ENCODE data around the gene TMEM266. TPM values are rescaled to one million over a fixed set of nuclear protein-coding genes. Genes with fewer than 3 reads are reported as not detected.
A peak's percentile ranks its signal among the peaks of the same experiment; 100 is the strongest.

The TMEM266 gene
- polyA plus RNA-seq, 3 donors, result not detected

DNA sequence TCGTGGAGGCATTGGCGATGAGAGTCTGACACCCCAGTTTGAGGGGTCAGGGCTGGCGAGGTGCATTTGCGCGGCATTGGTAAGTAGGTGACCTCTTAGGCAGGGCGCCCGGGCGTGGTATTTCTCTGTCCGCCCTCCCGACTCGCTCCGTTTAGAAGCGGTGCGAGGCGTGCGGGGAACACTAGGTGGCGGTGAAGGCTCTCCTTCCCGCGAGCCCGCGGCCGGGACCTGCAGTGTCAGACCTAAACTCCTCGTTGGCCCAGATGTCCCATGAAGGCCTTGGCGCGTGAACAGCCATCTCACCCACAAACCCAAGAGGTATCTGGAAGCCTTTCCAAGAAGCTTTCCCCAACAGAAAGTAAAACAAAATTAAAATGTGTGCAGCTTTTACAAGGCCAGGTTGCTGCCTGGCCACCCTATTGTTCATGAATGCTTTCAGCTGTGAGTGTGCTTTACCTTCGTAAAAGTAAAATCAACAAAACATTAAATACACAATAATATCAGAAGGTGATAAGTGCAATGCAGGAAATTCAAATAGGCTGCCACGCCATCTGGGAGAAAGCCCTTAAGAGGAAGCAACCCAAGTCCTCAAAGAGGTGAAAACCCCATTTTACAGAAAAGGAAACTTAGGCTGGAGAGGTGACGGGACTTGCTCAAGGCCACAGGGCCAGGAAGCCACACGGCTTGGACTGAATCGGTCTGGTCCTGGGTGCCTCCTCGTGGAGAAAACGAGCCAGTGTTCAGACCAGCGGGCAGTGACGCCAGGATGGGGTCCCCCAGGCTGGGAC lies 131.2 kb downstream of the TMEM266 start:
- Mint-ChIP-seq H3K27me3 (ENCODE audit: low read depth in 3 of 3) (peaks cover 48 to 57% (median 50%) of the 10 kb centered on the region in 3 donors), H3K4me3 (peak overlapping the region; percentile 64 to 90), H3K27ac (no peak overlapping the region), H3K36me3 (no peaks in the 10 kb centered on the region), H3K9me3 (peaks cover 2 to 9% (median 8%) of the 10 kb centered on the region in 7 donors), H3K4me1 (peaks cover 20% of the 10 kb centered on the region)
- intact Hi-C loops (cut with micrococcal nuclease), result no loop called here
- Histone ChIP-seq H3K79me2 (ENCODE audit: insufficient read depth, low read length) (no peaks in the 10 kb centered on the region), H4K20me1 (ENCODE audit: insufficient read depth, low read length) (no peaks in the 10 kb centered on the region), H3K36me3 (replicated peaks in 1 of 2; ENCODE audit: control insufficient read depth in 1 of 2, insufficient read depth in 2 of 2, low read length in 2 of 2) (no peaks in the 10 kb centered on the region), H3K27ac (ENCODE audit: low read depth in 1 of 2, low read length in 2 of 2) (no peak overlapping the region), H3K4me2 (replicated peaks; ENCODE audit: extremely low read depth, low read length, poor library complexity, severe bottlenecking) (peak overlapping the region; percentile 56), H2AFZ (ENCODE audit: insufficient read depth, low read depth, low read length, poor library complexity, severe bottlenecking) (peak overlapping the region; percentile 33), H3K4me3 (replicated peaks in 1 of 3; ENCODE audit: low read depth in 2 of 3, low read length in 3 of 3) (peak overlapping the region in 1 of 3 experiments; percentile 32), H3K4me1 (ENCODE audit: control insufficient read depth in 1 of 2, insufficient read depth in 2 of 2, low read length in 2 of 2) (peaks cover 13 to 17% of the 10 kb centered on the region in 2 donors), H3K9ac (ENCODE audit: insufficient read depth, low read length, poor library complexity, severe bottlenecking) (no peak overlapping the region), H3K27me3 (ENCODE audit: control insufficient read depth in 2 of 2, insufficient read depth in 2 of 2, low read length in 2 of 2) (peaks cover 6 to 44% of the 10 kb centered on the region in 2 donors), H3K9me3 (replicated peaks in 1 of 2; ENCODE audit: control insufficient read depth in 1 of 2, insufficient read depth in 1 of 2, low read length in 2 of 2) (peaks cover 0 to 5% of the 10 kb centered on the region in 2 donors)
- 11% methylated on average over 32 of the region's 34 CpGs for WGBS (ENCODE audit: insufficient coverage)
- TF ChIP-seq, protein P1, sequence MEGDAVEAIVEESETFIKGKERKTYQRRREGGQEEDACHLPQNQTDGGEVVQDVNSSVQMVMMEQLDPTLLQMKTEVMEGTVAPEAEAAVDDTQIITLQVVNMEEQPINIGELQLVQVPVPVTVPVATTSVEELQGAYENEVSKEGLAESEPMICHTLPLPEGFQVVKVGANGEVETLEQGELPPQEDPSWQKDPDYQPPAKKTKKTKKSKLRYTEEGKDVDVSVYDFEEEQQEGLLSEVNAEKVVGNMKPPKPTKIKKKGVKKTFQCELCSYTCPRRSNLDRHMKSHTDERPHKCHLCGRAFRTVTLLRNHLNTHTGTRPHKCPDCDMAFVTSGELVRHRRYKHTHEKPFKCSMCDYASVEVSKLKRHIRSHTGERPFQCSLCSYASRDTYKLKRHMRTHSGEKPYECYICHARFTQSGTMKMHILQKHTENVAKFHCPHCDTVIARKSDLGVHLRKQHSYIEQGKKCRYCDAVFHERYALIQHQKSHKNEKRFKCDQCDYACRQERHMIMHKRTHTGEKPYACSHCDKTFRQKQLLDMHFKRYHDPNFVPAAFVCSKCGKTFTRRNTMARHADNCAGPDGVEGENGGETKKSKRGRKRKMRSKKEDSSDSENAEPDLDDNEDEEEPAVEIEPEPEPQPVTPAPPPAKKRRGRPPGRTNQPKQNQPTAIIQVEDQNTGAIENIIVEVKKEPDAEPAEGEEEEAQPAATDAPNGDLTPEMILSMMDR (IDR thresholded peaks at IDR 0.05), result peak; percentile 87
- peak; percentile 42 to 49 (median 47) for DNase-seq

DNA sequence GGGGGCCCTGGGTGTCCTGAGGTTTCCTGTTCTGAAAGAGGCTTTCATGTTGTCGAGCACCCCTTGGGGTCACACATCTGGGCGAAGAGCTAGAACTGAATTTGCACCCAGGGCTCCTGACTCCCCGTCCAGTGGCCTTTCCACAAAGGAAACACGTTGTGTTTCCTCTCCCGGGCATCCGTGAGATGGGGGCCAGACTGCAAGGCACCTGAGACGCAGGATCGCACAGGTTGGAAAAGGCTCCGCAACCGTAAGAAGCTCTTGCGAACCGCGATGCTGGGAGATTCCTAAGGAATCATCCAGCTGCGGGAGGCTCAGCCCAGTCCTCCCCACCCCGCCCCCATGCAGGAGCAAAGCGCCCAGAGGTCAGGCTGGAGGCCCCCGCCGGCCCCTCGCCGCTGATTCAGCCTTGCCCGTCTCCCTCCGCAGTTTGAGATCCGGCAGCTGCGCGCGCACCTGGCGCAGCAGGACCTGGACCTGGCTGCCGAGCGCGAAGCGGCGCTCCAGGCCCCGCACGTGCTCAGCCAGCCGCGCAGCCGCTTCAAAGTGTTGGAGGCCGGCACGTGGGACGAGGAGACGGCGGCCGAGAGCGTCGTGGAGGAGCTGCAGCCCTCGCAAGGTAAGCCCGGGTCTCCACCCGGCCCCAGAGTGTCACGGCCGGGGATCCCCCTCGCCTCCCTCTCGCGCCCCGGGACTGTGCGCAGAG lies 131.9 kb downstream of the TMEM266 start:
- peaks cover 47 to 57% (median 48%) of the 10 kb centered on the region in 3 donors for H3K27me3 Mint-ChIP-seq (ENCODE audit: low read depth in 3 of 3)
- peak overlapping the region in 1 of 2 donors; percentile 90 for H3K4me3 Mint-ChIP-seq
- Histone ChIP-seq H3K27ac (ENCODE audit: low read depth in 1 of 2, low read length in 2 of 2) (no peak overlapping the region), H3K9ac (ENCODE audit: insufficient read depth, low read length, poor library complexity, severe bottlenecking) (no peak overlapping the region), H3K4me1 (ENCODE audit: control insufficient read depth in 1 of 2, insufficient read depth in 2 of 2, low read length in 2 of 2) (peaks cover 14 to 17% of the 10 kb centered on the region in 2 donors), H2AFZ (ENCODE audit: insufficient read depth, low read depth, low read length, poor library complexity, severe bottlenecking) (no peak overlapping the region), H4K20me1 (ENCODE audit: insufficient read depth, low read length) (no peaks in the 10 kb centered on the region), H3K36me3 (replicated peaks in 1 of 2; ENCODE audit: control insufficient read depth in 1 of 2, insufficient read depth in 2 of 2, low read length in 2 of 2) (no peaks in the 10 kb centered on the region), H3K4me2 (replicated peaks; ENCODE audit: extremely low read depth, low read length, poor library complexity, severe bottlenecking) (peak overlapping the region; percentile 56), H3K4me3 (replicated peaks in 1 of 3; ENCODE audit: low read depth in 2 of 3, low read length in 3 of 3) (peak overlapping the region in 1 of 3 experiments; percentile 32), H3K79me2 (ENCODE audit: insufficient read depth, low read length) (no peaks in the 10 kb centered on the region), H3K9me3 (replicated peaks in 1 of 2; ENCODE audit: control insufficient read depth in 1 of 2, insufficient read depth in 1 of 2, low read length in 2 of 2) (peaks cover 0 to 5% of the 10 kb centered on the region in 2 donors), H3K27me3 (ENCODE audit: control insufficient read depth in 2 of 2, insufficient read depth in 2 of 2, low read length in 2 of 2) (peaks cover 6 to 44% of the 10 kb centered on the region in 2 donors)
- no peaks in the 10 kb centered on the region for H3K36me3 Mint-ChIP-seq
- TF ChIP-seq, protein P1 (IDR thresholded peaks at IDR 0.05), result no peak
- DNase-seq, result no peak
- intact Hi-C loops (cut with micrococcal nuclease), result no loop called here
- H3K27ac Mint-ChIP-seq, result no peak overlapping the region
- peaks cover 24% of the 10 kb centered on the region for H3K4me1 Mint-ChIP-seq
- WGBS (ENCODE audit: insufficient coverage), result 44% methylated on average over 54 of the region's 55 CpGs
- peaks cover 2 to 9% (median 8%) of the 10 kb centered on the region in 7 donors for H3K9me3 Mint-ChIP-seq

Data from CD14-positive monocyte (primary cell).